ENCODE results near the gene AJUBA. TPM values are rescaled to one million over a fixed set of nuclear protein-coding genes. Genes with fewer than 3 reads are reported as not detected.
"Not testable (repeated sequence)": the region's sequence is repeated elsewhere in the genome, so short reads cannot be mapped to it uniquely, and the experiment has no call there.

Gene AJUBA
- total RNA-seq, 4 donors from 2014 or later, result 66.2 to 98.4 (median 74.8) TPM

- no peak for DNase-seq (ENCODE audit: low spot score in 2 of 2)
- TF ChIP-seq POLR2A (IDR thresholded peaks at IDR 0.05) (no peak), CTCF (IDR thresholded peaks at IDR 0.05) (no peak)
- intact Hi-C loops (cut with DNase I; ENCODE audit: low total_unique reads), result no loop called here
- H3K4me3 ChIP-seq (ENCODE audit: low read depth, poor library complexity, severe bottlenecking), result no peak overlapping the region
These were observed 35.8 kb upstream of the AJUBA start for GRCh38 chr14:23018107-23018506.

- WGBS, 2 donors, result 82 to 89% methylated on average over 5 of the region's 5 CpGs
- TF ChIP-seq POLR2A (IDR thresholded peaks at IDR 0.05), result no peak
- TF ChIP-seq CTCF (IDR thresholded peaks at IDR 0.05), result no peak
- DNase-seq (ENCODE audit: low spot score in 2 of 2), result no peak
- intact Hi-C loops (cut with DNase I; ENCODE audit: low total_unique reads), result no loop called here
- no peak overlapping the region for H3K4me3 ChIP-seq (ENCODE audit: low read depth, poor library complexity, severe bottlenecking)
These were observed 34.7 kb upstream of the AJUBA start for GRCh38 chr14:23017091-23017490.

- DNase-seq (ENCODE audit: low spot score in 2 of 2), result no peak
- intact Hi-C loops (cut with DNase I; ENCODE audit: low total_unique reads), result no loop called here
- WGBS, 2 donors, result 72 to 84% methylated on average over 4 of the region's 4 CpGs
- no peak overlapping the region for H3K4me3 ChIP-seq (ENCODE audit: low read depth, poor library complexity, severe bottlenecking)
- TF ChIP-seq POLR2A (IDR thresholded peaks at IDR 0.05) (no peak), CTCF (IDR thresholded peaks at IDR 0.05) (no peak)
These were observed 33.3 kb upstream of the AJUBA start for GRCh38 chr14:23015618-23016017.

GRCh38 chr14:23013749-23014054 lies 31.4 kb upstream of the AJUBA start:
- H3K4me3 ChIP-seq (ENCODE audit: low read depth, poor library complexity, severe bottlenecking); intact Hi-C loops (cut with DNase I; ENCODE audit: low total_unique reads): not testable (repeated sequence)
- peak in 1 of 2 donors; percentile 29 for DNase-seq (ENCODE audit: low spot score in 2 of 2)
- WGBS, 2 donors, result 87 to 92% methylated on average over 5 of the region's 5 CpGs

- H3K4me3 ChIP-seq (ENCODE audit: low read depth, poor library complexity, severe bottlenecking), result no peak overlapping the region
- TF ChIP-seq POLR2A (IDR thresholded peaks at IDR 0.05), result no peak
- no peak for TF ChIP-seq CTCF (IDR thresholded peaks at IDR 0.05)
- 78 to 85% methylated on average over 6 of the region's 6 CpGs for WGBS, 2 donors
- DNase-seq (ENCODE audit: low spot score in 2 of 2), result peak in 1 of 2 donors; percentile 17
- intact Hi-C loops (cut with DNase I; ENCODE audit: low total_unique reads), result no loop called here
These were observed 30.9 kb upstream of the AJUBA start for GRCh38 chr14:23013054-23013748.

- 1 to 2% methylated on average over 40 of the region's 40 CpGs for WGBS, 2 donors
- TF ChIP-seq CTCF (IDR thresholded peaks at IDR 0.05) (no peak), POLR2A (IDR thresholded peaks at IDR 0.05) (no peak)
- DNase-seq (ENCODE audit: low spot score in 2 of 2), result peak; percentile 71 to 97
- intact Hi-C loops (cut with DNase I; ENCODE audit: low total_unique reads), result no loop called here
- H3K4me3 ChIP-seq (ENCODE audit: low read depth, poor library complexity, severe bottlenecking), result peak within 1 kb of the TSS; percentile 28
These were observed 27.8 kb upstream of the AJUBA start, which contains the start of gene C14orf93 for GRCh38 chr14:23009939-23010726. C14orf93 (minus strand) TSS chr14:23010143; CDS start chr14:22999023, 11,120 bp downstream.
